Measurements from ENCODE around the gene NPY.

The NPY gene

GRCh38 chr7:24318326-24318725 lies 34.3 kb downstream of the NPY start:
- DNase-seq: no peak

DNA sequence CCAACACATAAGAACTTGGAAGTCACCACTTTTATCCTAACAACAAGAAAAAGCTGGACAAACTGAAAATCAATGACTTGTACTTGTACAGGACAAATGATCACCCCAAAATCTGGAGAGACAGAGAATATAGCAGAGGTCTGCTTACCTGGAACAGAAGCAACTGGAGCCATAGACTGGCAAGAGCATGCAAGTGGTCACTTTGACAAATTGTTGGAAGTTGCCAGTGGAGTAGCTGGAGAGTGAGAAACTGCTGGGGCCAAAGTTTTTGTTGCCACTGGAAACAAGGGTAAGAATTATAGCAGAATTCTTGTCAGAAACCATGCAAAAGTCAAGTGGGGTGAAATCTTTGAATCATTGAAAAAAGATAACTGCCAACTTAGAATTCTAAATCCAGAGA lies 35.2 kb downstream of the NPY start:
- DNase-seq: no peak

GRCh38 chr7:24323961-24324480 lies 40.0 kb downstream of the NPY start:
- DNase-seq: no peak

DNA sequence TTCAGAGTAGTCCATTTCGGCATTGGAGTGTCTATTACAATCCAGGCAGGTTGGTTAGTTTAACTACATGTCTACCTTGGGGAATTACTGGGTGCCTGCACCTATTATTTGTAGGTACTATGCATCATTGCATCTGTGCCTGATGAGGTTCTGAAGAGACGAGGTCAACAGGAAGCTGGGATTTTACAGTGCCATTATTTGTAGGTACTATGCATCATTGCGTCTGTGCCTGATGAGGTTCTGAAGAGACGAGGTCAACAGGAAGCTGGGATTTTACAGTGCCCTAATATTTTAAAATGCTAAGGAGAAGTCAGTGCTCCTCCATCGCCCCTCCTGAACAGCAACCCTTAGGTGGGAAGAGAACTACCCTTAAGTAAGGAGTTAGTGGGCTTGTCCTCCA lies 41.7 kb downstream of the NPY start:
- no peak for DNase-seq

GRCh38 chr7:24328050-24328449 lies 44.1 kb downstream of the NPY start:
- no peak for DNase-seq

DNA sequence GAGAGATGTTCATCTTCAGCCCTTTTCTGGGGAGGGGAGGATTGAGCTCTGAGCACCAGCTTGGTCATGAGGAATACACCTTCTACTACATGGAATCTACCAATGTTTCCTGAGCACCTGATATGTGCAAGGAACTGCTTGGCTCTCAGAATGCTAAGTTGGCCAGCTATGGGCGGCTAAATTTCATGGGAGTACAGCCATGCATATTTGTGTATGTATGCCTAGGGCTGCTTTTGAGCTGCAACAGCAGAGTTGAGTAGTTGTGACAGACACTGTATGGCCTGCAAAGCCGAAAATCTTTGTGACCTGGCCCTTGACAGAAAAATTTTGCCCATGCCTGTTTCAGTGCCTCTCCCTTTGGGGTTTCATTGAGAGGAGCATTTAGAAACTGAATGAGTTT lies 44.9 kb downstream of the NPY start:
- no peak for DNase-seq

DNA sequence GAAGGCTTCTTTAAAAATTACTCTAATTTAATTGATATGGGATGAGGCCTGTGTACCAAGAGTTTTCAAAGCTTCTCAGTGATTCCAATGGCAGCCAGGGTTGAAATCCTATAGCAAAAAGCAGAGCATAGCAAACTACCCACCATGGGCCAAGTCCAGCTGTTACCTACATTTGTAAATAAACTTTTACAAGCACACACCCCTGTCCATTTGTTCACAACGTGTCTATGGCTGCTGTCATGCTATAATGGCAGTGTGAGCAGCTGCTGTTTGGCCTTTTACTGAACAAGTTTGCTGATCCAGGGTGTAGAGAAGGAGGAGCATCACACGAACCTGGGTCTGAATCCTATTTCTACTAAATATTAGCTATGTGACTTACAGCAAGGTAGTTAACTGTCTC lies 50.0 kb downstream of the NPY start:
- no peak for DNase-seq

DNA sequence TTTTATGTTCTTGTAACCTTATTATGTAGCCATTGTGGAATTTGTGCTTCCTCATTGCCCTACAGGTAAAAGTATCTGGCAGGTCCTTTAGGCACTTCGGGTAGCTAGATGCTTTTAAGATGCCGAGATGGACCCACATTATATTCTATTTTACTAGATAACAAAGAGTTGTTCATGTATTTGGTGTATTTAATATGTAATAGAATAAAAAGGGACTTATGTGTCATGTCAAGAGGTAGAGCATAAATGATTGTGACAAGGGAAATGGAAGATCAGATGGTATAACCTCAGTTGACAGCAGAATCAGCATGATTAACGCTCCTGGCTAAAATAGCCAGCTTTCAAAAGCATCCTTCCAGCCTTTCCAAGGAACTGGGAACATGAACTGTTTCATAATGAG lies 50.6 kb downstream of the NPY start:
- DNase-seq: no peak

DNA sequence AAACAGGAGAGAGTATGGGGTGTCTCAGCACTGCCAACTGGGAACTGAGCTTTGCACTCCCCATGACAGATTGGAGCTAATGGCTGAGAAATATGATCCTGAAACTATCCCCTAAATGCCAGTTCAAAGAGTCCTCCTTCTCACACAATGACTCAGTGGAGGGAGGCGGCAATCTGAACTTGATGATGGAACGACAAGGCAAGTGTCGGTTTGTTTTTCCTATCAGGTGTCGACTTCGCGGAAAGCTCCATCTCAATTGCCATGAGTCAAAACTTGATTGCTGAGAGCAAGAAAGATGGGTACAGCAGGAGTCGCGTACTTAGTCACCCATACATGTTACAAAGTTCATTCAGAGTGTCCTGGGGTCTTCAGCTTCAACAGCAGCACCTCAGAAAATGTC lies 52.5 kb downstream of the NPY start:
- DNase-seq: no peak

DNA sequence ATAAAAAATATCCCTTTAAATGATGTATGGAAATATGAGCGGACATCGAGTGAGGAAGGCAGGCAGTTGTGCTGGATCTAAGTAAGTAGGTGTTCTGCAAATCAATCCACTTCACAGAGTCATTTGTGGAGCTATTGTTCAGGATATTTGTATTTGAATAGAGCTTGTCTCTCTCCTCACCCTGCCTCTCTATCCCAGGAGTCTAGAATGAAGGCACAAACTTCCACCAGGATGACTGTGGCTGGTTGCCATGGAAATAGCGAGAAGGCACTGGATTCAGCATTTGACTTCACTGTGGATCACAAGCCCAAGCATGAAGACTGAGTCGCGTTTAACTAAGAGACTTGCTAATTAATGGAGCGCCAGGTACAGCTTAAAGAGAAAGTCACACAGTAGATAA lies 53.2 kb downstream of the NPY start:
- no peak for DNase-seq

DNA sequence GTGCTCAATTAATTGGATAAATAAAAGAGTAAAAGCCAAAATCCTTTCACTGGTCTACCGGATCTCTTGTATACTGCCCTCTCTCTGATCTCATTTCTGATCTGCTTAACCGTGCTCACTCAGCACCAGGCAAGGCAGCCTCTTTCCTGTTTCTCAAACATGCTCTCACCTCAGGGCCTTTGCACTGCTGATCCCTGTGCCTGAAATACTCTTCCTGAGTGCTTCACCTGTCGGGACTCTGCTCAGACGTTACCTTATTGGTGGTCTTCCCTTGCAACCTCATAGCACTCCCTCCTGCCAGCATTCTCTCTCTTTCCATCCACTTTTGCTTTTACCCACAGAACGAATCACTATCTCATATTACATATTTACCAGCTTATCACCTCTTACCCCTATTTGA lies 55.6 kb downstream of the NPY start:
- no peak for DNase-seq

- no peak for DNase-seq
Measured at GRCh38 chr7:24340727-24341126, 56.7 kb downstream of the NPY start.
